ENCODE data around the gene TRMT112.

The TRMT112 gene

GRCh38 chr11:64317325-64317960 lies at the start of gene TRMT112:
Gene TRMT112, minus strand, starts transcription at chr11:64317559. Its CDS starts 33 bp downstream, at chr11:64317526.
- peak; percentile 95 for DNase-seq (ENCODE audit: low read depth, low spot score)

DNA sequence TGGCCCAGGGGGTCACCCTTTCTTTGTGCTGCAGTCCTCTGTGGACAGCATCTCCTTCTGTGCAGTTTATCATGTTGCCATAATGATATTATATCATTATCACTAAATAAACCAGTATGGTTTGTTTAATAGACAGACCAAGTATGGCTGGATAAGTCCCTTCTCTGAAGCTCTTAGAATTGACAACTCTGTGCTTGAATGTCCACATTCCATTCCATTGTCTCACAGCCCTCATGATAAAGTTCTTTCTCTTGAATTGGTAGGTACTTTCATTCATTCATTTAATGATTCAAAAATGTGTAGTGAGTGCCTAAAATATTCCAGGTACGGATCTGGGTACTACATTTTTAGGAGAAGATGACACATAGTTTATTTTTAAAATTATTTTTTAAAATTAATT lies 49.4 kb upstream of the TRMT112 start:
- no peak for DNase-seq (ENCODE audit: low read depth, low spot score)

DNA sequence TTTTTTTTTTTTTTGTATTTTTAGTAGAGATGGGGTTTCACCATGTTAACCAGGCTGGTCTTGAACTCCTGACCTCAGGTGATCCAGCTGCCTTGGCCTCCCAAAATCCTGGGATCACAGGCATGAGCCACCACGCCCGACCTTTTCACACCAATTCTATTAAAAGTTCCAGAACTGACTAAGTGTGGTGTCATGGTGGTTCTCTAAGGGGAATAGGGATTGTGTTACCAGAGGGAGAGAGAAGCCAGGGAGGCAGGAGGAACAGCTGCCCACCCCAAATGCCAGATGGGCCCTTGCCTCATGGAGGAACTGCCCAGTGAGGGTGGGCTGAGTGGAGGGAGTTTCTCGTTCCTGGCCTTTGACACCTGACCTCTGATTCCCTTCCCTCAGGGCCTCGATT lies 47.6 kb upstream of the TRMT112 start:
- no peak for DNase-seq (ENCODE audit: low read depth, low spot score)

DNA sequence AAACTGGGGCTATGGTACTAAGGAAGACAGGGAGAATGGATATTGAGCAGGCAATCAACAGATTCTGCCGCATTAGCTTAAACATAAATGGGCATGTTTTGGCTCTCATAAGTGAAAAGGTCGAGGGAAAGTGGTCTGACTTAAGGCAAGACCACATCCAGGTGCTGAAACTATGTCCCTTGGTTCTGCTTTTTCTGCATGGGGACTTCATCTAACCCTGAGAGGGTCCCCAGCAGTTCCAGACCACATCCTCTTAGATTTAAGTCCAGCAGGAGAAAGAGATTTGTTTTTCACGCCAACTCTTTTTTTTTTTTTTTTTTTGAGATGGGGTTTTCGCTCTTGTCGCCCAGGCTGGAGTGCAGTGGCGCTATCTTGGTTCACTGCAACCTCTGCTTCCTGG lies 47.1 kb upstream of the TRMT112 start:
- no peak for DNase-seq (ENCODE audit: low read depth, low spot score)

GRCh38 chr11:64362339-64362738 lies 45.0 kb upstream of the TRMT112 start:
- no peak for DNase-seq (ENCODE audit: low read depth, low spot score)

DNA sequence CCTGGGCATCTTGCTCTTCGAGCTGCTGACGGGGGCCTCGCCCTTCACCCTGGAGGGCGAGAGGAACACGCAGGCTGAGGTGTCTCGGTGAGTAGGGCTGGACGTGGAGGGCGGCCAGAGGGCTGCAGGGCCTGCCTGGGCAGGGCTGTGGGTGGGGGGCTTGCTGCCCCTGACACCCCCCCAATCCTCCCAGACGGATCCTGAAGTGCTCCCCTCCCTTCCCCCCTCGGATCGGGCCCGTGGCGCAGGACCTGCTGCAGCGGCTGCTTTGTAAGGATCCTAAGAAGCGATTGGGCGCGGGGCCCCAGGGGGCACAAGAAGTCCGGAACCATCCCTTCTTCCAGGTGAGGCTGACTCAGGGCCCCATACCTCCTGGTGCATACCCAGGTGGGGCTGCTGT lies 44.3 kb upstream of the TRMT112 start:
- DNase-seq (ENCODE audit: low read depth, low spot score), result no peak

DNA sequence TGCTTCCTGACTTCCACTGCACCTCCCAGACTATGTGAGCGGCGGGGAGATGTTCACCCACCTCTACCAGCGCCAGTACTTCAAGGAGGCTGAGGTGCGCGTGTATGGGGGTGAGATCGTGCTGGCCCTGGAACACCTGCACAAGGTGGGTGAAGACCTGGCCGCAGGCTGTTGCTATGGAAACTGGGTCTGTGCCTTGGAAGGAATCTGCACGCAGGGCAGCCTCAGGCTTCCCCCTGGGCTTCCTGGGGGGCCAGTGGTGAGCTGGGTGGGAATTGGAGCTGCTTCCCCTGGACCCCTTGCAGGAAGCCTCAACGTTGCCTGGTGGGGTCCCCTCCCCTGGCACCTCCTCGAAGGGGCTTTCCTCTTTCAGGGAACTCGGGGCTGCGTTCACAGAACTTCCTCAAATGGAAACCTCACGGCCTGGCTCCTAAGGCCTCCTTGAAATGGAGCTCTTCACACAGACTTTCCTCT lies 43.1 kb upstream of the TRMT112 start:
- no peak for DNase-seq (ENCODE audit: low read depth, low spot score)

- no peak for DNase-seq (ENCODE audit: low read depth, low spot score)
Observed at GRCh38 chr11:64359712-64360445, 42.5 kb upstream of the TRMT112 start.

DNA sequence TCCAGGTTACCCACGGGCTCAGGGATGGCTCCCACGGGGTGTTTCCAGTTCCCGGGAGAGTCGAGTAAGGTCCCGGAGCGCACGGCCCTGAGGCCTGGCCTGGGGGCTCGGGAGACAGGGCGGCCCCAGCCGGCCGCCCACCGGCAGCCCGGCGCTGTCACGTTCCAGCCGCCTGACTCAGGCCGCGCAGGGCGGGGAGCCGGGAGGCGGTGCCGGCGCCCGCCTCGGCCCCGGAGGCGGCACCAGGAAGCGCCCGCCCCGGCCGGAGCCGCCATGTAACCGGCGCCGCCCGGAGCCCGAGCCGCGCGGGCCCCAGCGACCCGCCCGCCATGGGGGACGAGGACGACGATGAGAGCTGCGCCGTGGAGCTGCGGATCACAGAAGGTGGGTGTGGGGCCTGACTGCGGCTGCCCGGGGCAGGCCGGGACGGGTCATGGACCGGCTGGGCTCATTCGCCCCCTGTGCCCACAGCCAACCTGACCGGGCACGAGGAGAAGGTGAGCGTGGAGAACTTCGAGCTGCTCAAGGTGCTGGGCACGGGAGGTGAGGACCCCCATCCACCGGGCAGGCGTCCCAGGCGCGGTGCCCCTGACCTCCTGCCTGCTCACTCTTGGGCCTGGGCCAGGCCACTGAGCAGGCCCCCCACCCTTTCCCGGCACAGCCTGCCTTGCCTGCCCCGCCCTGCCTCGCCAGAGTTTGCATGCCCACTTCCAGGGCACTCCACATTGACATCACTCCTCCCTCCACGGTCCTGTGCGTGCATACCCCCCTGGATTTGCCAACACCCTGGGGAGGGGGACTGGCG lies 41.8 kb upstream of the TRMT112 start, which contains the start of gene RPS6KA4:
TSS of gene RPS6KA4 (plus strand) at position 256 of the 805 bp plus-strand sequence. CDS start at position 330, 74 bp downstream.
- DNase-seq (ENCODE audit: low read depth, low spot score), result no peak

DNA sequence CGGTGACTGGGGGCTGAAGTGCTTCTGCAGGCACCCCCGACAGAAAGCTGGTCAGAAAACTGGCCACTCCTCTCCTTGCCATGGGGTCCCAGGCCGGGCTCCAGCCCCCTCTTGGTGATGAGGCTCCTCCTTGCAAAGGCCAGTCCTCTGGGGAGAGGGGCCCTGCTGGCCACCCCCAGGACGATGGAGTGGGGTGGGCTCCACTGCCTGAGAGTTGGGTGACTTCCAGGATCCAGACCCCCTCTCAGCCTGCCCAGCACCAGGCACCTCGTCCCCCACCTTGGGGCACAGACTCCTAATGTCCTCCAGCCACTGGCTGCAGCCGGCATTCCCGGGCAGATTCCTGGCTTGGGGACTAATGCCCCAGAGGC lies 41.2 kb upstream of the TRMT112 start:
- no peak for DNase-seq (ENCODE audit: low read depth, low spot score)

- no peak for DNase-seq (ENCODE audit: low read depth, low spot score)
Observed at GRCh38 chr11:64357904-64358535, 40.7 kb upstream of the TRMT112 start.

DNA sequence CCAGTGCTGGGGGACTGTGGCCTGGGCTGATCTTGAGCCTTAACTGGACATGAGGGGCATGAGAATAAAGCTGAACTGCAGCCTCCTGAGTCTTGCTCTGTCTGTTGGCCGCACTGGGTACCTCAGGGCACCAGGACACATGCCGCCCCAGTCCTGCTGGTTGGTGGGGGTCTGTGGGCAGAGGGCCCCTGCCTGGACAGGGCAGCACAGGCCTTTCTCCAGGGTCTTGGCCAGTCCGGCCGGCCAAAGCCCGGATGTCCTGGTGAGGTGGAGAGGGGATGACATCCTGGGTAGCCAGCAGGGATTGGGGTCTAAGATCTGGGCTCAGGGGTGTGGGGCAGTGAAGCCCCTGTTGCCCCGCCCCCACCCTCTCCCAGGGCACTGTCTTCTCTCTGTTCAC lies 40.1 kb upstream of the TRMT112 start:
- no peak for DNase-seq (ENCODE audit: low read depth, low spot score)

GRCh38 chr11:64356498-64357411 lies 39.4 kb upstream of the TRMT112 start:
- no peak for DNase-seq (ENCODE audit: low read depth, low spot score)

DNA sequence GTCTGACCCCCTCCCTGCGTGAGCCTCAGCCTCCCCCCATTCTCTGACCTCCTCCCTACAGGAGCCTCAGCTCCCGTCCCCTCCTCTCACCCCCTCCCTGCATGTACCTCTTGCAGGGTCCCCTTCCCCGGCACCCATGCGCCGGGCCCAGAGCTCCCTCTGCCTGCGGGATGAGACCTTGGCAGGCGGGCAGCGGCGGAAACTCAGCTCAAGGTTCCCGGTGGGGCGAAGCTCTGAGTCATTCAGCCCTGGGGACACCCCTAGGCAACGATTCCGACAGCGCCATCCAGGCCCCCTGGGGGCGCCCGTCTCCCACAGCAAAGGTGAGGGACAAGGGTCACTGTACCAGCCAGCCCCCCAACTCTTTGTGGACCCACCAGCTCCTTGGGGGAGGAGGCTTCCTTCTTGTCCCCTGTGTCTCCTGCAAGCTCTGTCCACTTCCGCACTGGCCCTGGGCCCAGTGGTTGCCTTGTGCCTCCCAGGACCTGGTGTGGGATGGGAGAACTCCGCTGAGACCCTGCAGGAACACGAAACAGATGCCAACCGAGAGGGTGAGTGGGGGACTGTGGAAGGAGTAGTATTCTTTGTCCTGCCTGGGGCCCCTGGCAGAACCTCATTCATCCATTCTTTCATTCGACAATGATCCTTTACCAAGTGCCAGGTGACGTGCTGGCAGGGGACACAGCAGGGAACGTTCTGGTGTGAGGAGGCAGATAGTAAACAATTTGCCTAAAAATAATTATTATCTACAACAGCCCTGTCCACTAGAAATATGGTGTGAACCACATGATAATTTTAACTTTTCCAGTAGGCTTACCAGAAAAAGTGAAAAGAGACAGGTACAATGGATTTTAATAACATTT lies 38.0 kb upstream of the TRMT112 start:
- DNase-seq (ENCODE audit: low read depth, low spot score), result no peak

DNA sequence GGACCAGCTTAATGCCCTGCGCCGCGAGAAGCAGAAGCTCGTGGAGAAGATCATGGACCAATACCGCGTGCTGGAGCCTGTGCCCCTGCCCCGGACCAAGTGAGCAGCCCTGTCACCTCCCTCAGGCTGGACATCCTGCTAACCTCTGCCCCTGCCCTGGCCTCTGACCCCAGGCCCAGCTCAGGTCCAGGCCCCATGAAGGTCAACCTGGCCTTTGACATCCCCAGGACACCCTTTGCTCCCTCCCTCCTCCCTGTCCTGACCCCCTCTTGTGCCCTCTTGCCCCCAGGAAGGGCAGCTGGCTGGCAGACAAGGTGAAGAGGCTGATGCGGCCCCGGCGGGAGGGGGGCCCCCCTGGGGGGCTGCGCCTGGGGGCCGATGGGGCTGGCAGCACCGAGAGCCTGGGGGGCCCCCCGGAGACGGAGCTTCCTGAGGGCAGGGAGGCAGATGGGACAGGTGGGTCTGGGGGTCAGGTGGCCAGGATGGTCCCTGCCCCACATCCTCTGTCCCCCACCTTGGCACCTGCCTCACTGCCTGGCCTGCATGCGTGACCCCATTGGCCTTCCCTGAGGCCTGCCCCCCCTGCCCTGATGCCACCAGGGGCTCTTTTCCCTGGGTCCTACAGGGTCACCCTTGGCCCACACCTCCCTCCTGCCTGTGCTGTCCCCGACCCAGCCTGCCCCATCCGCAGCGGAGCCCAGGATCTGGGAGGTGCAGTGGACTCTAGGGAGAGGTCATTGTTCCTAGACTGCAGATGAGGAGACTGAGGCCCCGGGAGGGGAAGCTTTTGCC lies 36.6 kb upstream of the TRMT112 start:
- no peak for DNase-seq (ENCODE audit: low read depth, low spot score)

DNA sequence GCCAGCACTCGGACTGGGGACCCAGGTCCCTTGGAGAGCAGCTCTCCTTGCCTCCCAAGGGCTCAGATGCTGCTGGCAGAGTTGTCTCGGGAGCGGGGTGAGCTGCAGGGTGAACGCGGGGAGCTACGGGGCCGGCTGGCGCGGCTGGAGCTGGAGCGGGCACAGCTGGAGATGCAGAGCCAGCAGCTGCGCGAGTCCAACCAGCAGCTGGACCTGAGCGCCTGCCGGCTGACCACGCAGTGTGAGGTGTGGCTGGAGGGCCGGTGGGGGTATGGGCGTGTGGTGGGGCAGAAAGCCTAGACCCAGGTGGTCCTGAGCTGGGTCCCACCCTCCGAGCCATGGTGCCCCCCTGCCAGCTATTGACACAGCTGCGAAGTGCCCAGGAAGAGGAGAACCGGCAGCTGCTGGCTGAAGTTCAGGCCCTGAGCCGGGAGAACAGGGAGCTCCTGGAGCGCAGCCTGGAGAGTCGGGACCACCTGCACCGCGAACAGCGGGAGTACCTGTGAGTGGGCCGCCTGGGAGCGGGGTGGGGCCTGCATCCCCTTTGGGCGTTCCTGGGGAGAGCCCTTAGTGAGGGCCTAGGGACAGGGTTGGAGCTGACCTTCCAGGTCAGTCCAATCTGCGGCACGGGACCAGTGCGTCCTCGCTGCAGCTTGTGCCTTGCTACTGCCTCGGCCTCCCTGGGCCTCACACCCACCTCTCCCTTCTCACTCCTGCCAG lies 35.8 kb upstream of the TRMT112 start:
- DNase-seq (ENCODE audit: low read depth, low spot score), result no peak

- no peak for DNase-seq (ENCODE audit: low read depth, low spot score)
Observed at GRCh38 chr11:64352099-64352994, 35.0 kb upstream of the TRMT112 start.
